GM23338 (cell line): ENCODE results near the gene RASEF. TPM values are rescaled to one million over a fixed set of nuclear protein-coding genes. Genes with fewer than 3 reads are reported as not detected.

Source experiments
- CREB1 ChIP-seq: fragments of 250-450 bp; sonication (Bioruptor Pico); IDR thresholded peaks from 2 replicates; pipeline ENCODE4 v1.5.0; 2020; ENCODE audit warnings: low read depth, mild to moderate bottlenecking, moderate library complexity
- EZH2phosphoT487 ChIP-seq: fragments of 200-600 bp; sonication (generic); IDR thresholded peaks from one replicate; pipeline ENCODE4 v1.8.1; 2018; ENCODE audit warnings: antibody characterized with exemption; ENCODE audit not compliant: unreplicated experiment
- JUNB ChIP-seq: IDR thresholded peaks from one replicate; pipeline ENCODE4 v1.6.1; 2016; ENCODE audit warnings: antibody characterized with exemption; ENCODE audit not compliant: unreplicated experiment
- NANOG ChIP-seq: IDR thresholded peaks from 2 replicates; pipeline ENCODE4 v1.6.1; 2016; ENCODE audit warnings: antibody characterized with exemption, borderline replicate concordance
- ZNF331 ChIP-seq: fragments of 250-450 bp; sonication (Bioruptor Pico); IDR thresholded peaks from 2 replicates; pipeline ENCODE4 v1.5.0; 2020; ENCODE audit warnings: low read depth, mild to moderate bottlenecking, moderate library complexity
- ZNF462 ChIP-seq: fragments of 250-450 bp; sonication (Bioruptor Pico); IDR thresholded peaks from 2 replicates; pipeline ENCODE4 v1.5.0; 2020; ENCODE audit warnings: mild to moderate bottlenecking, moderate library complexity
- polyA plus RNA-seq: library from polyadenylated mRNA; unstranded; fragments of >200 nt; fragmentation: Nextera tagmentation; extraction: Ambion mirVana; gene quantifications from 2 replicates; pipeline ENCODE4 v1.2.1, GENCODE V29; 2016
- total RNA-seq: library from RNA; depleted of rRNA; stranded (reverse); fragments of >200 nt; shearing (Covaris generic); gene quantifications from 2 replicates; pipeline ENCODE4 v1.2.3, GENCODE V29; 2014
- TF ChIP-seq, protein P1 (sequence below): IDR thresholded peaks from 2 replicates; pipeline ENCODE4 v1.6.1; 2016; ENCODE audit warnings: antibody characterized with exemption
- TF ChIP-seq, protein P2 (sequence below): IDR thresholded peaks from one replicate; pipeline ENCODE4 v1.6.1; 2018; ENCODE audit warnings: antibody characterized with exemption; ENCODE audit not compliant: unreplicated experiment

Gene RASEF
- total and polyA plus RNA-seq, 2 experiments from 2014 or later = 3.6 to 10.4 TPM

DNA sequence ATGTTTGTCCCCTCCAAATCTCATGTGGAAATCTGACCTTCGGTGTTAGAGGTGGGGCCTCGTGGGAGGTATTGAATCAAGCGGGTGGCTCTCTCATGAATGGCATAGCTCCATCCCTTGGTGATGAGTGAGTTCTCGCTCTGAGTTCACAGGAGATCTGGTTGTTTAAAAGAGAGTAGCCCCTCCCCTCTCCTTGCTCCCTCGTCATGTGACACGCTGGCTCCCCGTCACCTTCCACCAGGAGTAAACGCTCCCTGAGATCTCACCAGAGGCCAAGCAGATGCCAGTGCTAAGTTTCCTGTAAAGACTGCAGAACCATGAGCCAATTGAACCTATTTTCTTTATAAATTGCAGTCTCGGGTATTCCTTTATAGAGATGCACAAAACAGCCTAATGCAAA lies 74.5 kb downstream of the RASEF start (continued):
- TF ChIP-seq ZNF462 (no peak), JUNB (no peak), CREB1 (CRISPR knock-in tag) (no peak), ZNF331 (CRISPR knock-in tag) (no peak), EZH2phosphoT487 (no peak), NANOG (no peak)
- TF ChIP-seq, protein P1, sequence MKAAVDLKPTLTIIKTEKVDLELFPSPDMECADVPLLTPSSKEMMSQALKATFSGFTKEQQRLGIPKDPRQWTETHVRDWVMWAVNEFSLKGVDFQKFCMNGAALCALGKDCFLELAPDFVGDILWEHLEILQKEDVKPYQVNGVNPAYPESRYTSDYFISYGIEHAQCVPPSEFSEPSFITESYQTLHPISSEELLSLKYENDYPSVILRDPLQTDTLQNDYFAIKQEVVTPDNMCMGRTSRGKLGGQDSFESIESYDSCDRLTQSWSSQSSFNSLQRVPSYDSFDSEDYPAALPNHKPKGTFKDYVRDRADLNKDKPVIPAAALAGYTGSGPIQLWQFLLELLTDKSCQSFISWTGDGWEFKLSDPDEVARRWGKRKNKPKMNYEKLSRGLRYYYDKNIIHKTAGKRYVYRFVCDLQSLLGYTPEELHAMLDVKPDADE = no peak
- TF ChIP-seq, protein P2, sequence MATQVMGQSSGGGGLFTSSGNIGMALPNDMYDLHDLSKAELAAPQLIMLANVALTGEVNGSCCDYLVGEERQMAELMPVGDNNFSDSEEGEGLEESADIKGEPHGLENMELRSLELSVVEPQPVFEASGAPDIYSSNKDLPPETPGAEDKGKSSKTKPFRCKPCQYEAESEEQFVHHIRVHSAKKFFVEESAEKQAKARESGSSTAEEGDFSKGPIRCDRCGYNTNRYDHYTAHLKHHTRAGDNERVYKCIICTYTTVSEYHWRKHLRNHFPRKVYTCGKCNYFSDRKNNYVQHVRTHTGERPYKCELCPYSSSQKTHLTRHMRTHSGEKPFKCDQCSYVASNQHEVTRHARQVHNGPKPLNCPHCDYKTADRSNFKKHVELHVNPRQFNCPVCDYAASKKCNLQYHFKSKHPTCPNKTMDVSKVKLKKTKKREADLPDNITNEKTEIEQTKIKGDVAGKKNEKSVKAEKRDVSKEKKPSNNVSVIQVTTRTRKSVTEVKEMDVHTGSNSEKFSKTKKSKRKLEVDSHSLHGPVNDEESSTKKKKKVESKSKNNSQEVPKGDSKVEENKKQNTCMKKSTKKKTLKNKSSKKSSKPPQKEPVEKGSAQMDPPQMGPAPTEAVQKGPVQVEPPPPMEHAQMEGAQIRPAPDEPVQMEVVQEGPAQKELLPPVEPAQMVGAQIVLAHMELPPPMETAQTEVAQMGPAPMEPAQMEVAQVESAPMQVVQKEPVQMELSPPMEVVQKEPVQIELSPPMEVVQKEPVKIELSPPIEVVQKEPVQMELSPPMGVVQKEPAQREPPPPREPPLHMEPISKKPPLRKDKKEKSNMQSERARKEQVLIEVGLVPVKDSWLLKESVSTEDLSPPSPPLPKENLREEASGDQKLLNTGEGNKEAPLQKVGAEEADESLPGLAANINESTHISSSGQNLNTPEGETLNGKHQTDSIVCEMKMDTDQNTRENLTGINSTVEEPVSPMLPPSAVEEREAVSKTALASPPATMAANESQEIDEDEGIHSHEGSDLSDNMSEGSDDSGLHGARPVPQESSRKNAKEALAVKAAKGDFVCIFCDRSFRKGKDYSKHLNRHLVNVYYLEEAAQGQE = no peak
